Esophagus muscularis mucosa (tissue), 3 donors: Measurements from ENCODE around the gene SLC49A3.

Source experiments
- CTCF ChIP-seq, 3 experiments: fragments of 200-600 bp in 2 of 3; fragments of 450-650 bp in 1 of 3; sonication (generic) in 2 of 3; IDR thresholded peaks; one replicate each; pipeline ENCODE4 v1.5.1; 2017 to 2019; ENCODE audit warnings: antibody characterized with exemption in 3 of 3, mild to moderate bottlenecking in 2 of 3, moderate library complexity in 1 of 3
- POLR2A ChIP-seq: fragments of 450-650 bp; IDR thresholded peaks from one replicate; pipeline ENCODE4 v1.6.1; 2017; ENCODE audit warnings: antibody characterized with exemption, moderate library complexity, mild to moderate bottlenecking, low read depth

- TF ChIP-seq CTCF (IDR thresholded peaks at IDR 0.05) (no peak), POLR2A (no peak)
Observed at GRCh38 chr4:653080-653821, 35.7 kb downstream of the SLC49A3 start.
